GM21381 (cell line): Measurements from ENCODE around the gene ANO10.
"Not testable (repeated sequence)": the region's sequence is repeated elsewhere in the genome, so short reads cannot be mapped to it uniquely, and the experiment has no call there.

Experiments used
- ATAC-seq: cut with Tn5 transposase; IDR thresholded peaks from one replicate; pipeline ENCODE4 v1.9.1; 2021; ENCODE audit warnings: mild to moderate bottlenecking, moderate library complexity; ENCODE audit not compliant: unreplicated experiment

The ANO10 gene

DNA sequence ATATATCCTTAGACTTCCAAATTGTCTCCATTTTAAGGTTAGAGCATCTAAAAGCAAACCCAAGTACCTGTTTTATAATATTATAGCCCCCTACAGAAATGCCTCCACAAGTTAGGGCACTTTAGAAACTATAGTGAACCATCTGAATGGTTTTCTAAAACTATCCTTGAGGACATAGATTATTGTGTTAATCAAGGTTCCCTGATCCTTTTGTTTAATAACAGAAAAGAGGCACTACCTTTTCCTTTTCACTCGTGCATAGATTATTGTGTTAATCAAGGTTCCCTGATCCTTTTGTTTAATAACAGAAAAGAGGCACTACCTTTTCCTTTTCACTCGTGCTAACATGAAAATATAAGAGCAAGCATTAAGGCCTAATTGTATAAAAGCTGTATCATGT lies 143.0 kb downstream of the ANO10 start:
- not testable (repeated sequence) for ATAC-seq

DNA sequence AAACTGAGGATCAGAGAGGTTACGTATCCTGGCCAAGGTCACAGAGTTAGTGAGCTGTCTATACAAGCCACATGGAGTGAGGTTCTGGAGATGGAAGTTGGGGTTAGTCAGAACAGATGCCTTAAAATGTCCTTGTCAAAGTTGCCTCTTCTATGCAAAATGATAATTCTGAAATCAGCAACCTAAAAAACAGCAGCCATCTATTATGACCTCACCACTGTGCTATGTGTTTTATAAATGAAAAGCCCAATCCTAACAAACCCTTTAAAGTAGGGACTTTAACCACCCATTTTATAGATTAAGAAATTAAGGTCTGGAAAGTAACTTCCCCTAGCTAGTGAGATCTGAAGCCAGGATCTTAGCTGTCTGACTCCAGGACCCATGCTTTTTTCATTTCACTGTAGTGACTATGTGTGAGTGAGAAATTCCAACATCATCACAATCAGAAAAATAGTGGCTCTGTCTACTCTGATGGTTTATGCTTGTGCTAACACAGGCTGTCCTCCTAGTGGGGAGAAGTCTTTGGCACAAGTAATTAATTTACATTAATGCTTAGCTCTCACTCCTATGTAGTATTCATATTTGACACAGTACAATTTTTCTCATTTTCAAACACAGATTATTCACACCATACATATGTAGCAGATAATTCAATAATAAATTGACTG lies 143.6 kb downstream of the ANO10 start:
- no peak for ATAC-seq

DNA sequence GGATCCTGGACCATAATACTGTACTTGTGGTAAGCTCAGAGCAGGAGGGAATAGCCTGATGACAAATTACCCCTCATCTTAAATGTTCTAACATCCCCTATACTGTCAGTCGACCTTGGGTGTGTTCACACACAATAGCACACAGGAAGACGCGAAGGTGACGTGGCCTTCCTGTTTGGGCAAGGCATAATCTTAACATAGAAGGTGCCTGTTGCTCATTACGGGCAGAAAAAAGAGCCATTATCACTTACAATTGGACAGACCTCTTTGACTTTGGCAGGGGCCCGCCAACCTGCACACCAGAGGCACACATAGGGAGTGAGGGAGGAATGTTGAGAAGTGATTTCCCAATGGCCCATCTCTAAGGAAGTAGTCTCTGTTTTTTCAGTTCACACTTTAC lies 144.2 kb downstream of the ANO10 start:
- no peak for ATAC-seq

DNA sequence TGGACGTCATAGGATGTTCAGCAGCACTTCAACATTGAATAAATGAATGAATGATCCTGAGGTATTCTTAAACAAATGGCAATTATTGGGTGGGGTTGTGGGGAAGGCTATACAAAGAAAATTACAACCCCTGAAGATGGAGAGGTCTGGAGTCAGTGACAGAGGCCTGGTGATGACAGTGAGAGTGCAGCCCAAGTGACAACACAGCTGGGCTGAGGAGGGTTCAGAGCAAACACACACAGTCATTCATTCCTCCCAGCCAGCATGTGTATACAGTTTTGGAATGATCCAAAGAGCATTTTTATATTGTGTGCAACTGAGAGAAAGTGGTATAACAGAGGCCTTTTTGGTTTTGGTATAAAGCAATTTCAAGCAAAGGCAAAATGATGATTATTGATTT lies 148.1 kb downstream of the ANO10 start:
- ATAC-seq: no peak

DNA sequence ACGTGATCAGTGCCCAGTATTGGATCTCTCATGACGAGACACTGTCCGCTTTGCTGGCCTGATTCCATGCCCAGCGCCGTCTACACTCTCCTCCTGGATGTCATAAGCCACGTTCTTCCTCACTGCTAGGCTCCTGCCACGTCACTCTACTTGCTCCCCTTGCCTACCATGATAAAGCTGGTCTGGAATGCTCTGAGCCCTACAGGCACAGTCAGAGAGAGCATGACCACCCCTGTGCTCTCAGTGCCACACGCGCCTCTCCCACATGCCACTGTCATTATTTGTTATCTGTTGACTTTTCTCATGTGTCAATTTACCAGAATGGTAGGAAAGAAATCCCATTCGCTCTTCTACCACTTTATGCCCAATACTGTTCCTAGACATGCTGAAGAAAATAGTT lies 148.6 kb downstream of the ANO10 start:
- ATAC-seq: no peak

DNA sequence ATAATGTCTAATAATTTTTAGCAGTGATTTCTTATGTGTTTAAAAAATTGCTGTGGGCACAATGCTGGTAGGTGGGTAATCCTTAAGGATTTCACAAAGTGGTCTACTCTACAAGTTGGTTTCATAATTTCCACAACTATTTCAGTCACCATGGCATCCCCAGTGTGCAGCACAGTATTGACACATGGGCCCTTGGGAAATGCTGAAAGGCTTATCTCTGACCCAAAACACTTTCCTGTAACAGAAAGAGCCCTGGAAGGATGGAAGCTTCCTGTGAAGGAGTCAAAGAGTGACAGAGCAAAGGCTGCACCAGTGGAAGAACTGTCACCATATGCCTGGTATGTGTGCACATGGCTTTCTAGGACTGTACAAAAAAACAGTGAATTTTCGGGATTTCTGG lies 153.7 kb downstream of the ANO10 start:
- no peak for ATAC-seq

DNA sequence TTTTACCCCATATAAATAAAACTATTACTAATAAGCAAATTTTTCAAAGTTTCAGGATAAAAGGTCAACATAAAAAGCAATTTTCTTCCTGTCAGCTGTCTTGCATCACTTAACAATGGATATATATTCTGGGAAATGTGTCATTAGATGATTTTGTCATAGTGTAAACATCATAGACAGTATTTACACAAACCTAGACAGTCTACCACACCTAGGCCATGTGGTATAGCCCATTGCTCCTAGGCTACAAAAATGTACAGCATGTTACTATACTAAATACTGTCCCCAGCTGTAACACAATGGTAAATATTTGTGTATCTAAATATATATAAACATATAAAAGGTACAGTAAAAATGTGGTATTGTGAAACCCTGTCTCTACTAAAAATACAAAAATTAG lies 156.7 kb downstream of the ANO10 start:
- ATAC-seq: no peak

DNA sequence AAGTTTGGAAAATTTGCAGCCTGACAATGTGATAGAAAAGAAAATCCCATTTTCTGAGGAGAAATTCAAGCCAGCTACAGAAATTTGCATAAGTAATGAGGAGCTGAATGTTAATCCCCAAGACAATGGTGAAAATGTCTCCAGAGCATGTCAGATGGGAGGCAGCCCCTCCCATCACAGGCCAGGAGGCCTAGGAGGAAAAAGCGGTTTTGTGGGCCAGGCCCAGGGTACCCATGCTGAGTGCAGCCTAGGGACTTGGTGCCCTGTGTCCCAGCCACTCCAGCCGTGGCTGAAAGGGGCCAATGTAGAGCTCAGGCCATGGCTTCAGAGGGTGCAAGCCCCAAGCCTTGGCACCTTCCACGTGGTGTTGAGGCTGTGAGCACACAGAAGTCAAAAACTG lies 159.2 kb downstream of the ANO10 start:
- not testable (repeated sequence) for ATAC-seq

DNA sequence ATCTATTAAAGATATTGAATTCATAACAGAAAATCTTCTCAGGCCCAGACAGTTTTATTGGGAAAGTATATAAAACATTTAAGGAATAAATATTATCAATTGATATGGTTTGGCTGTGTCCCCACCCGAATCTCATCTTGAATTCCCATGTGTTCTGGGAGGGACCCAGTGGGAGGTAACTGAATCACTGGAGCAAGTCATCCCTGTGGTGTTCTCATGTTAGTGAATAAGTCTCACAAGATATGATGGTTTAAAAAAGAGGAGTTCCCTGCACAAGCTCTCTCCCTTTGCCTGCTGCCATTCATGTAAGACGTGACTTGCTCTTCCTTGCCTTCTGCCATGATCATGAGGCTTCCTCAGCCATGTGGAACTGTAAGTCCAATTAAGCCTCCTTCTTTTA lies 160.5 kb downstream of the ANO10 start:
- no peak for ATAC-seq

DNA sequence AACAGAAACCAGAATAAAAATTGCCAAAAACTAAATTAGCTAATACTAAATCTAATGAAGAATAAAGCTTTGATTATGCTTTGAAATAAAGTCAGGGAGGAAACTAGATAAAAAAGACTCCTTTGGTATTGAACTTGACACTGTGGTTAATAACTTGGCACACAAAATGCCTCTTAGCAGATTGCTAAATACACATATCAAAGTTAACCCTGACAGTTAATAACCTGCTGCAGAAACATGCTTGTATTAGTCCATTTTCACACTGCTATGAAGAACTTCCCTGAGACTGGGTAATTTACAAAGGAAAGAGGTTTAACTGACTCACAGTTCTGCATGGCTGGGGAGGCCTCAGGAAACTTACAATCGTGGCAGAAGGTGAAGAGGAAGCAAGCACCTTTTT lies 164.8 kb downstream of the ANO10 start:
- not testable (repeated sequence) for ATAC-seq

DNA sequence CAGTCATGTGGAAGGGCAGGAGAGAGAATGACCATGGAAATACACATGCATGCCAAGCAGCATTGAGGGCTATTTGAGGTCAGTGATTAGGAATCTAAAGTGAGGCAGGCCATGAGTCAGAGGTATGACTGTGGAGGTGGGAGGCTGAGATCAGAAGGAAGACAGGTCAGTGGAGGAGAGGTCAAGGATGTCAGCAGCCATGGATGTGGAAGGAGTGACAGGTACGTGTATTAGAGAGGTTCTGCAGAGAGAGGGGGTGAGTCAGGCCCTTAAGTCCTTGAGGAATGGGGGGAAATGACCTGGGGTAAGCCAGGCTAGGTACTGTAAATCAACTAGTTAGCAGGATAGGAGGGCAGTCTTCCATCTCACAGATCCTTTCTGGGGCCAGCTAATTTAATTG lies 166.6 kb downstream of the ANO10 start:
- ATAC-seq: no peak

DNA sequence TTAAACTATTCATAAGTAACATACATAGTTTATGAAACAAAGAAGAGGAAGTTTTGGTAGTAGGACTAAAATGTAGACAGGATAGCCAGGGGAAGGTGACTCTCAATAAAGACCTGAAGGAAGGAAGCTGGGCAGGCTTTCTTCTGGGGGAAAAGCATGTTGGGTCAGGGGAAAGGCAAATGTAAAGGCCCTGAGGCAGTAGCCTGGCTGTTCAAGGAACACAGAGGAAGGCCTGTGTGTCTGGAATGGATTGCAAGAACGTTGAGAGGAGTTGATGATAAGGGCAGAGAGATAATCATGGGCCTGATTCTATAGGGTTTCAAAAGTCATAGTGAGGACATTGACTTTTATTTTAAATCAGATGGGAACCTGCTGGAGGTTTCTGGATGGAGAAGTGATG lies 167.8 kb downstream of the ANO10 start:
- ATAC-seq: no peak

DNA sequence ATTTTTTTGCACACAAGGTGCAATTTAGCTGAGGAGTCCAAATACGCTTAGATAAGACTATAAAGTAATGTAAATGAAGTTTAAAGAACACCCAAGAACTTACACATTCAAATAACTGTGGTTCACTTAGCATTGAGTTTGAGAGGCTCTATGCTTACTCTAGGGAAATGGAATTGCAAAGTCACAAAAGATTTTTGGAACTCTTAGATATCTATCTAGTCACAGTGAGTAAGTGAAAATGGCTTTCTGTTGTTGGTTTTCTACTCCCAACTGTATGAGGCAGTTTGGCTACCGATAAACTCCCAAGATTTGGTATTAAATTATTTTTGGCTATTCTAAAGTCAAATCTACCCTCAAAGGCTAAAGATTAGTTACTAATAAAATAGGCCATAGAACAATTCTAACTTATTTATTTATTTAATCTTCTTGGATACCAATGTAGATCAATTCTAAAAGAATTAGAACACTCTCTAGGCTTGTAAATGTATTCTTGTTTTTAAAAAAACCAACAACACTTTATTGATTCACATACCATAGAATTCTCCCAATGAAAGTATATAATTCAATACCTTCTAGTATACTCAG lies 170.0 kb downstream of the ANO10 start:
- no peak for ATAC-seq

DNA sequence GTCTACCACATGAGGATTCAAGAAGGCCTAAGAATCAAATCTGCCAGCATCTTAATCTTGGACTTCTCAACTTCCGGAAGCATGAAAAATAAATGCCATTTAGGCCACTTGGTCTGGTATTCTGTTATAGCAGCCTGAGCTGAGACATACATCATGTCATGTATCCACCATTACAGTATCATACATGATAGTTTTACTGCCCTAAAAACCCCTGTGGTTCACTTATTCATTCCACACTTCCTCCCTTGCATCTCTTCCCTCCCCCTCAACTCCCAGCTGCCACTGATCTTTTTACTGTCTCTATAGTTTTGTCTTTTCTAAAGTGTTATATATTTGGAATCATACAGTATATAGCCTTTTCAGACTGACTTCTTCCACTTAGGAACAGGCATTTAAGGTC lies 173.7 kb downstream of the ANO10 start:
- no peak for ATAC-seq

DNA sequence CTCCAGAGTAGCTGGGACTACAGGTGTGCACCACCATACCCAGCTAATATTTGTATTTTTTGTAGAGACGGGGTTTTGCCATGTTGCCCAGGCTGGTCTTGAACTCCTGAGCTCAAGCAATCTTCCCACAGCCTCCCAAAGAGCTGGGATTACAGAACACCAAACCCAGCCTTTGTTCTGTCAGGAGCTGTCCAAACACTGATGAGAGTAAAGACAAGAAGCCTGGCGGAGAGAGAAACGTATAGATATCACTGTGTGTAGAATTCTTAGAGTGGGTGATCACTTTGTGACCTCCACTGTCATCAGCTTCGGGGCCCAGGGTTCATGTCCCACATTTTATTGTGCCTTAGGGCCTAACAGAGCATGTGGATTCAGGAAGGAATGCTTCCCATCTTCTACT lies 176.0 kb downstream of the ANO10 start:
- ATAC-seq: no peak

DNA sequence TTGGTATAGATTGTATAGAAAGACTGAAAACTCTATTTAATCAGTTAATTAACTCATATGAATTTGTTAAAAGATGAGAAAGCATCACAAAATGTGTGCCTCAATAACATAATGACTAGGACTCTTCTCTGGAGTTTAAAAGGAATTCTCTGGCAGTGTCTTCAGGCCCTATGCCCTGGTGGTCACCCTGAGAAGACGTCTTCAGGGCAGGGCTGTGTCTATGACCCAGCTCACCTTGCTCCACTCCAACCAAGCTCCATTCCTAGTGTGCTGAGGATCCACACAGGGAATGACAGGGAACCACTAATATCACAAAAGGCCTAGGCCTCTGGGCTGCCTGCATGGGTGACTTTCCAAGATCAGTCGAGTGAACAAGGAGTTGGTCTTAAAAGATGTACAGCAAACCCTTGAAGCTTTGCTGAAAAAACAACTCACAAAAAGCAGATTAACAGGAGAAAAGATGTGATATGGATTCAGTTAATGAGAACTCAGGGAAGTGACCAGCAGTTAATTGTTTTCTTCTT lies 178.9 kb downstream of the ANO10 start:
- ATAC-seq: no peak

DNA sequence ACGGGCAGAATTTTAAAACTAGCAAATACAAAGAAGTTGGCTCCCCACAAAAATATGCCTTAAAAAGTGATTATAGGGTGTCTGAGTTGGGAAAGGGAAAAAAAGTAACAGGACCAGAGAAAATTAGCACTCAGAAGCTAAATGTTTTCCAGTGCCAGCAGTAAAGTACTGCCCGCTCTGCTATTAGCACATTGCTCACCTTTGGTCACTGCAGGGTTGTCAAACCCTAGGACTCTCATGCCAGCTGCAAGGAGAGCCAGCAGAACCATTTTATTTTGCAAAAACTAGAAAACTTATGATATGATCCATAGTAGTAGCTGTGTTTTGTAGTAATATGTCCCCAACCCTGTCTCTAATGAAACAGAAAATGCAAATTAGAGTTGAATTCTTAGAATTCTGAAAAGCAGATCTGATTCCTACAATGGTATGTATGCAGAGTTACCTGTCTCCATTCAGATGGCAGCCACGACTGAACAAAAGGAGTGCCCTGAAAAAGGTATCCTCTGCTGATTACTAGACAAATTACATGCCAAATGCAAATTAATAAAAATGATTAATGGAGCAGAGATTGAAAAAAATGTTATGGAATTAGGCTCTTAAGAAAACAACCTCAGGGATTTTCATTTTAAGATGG lies 185.2 kb downstream of the ANO10 start:
- no peak for ATAC-seq

DNA sequence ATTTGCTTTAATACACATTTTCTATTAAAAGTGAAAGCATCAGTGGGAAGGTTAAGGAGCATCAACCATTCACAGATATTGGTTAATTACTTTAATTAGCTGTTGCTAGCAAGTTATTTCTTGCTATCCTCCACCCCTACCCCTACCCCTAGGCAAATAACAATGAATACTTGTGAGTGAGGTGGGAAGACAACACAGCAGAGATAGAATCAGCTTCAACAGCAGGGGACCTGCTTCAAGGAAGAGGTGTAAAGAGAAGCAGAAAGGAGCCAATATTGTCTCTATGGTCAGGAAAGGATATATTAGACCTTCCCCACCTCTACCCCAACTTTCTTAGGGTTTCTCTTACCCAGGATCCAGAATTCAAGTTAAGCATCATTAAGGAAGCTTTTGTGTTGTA lies 186.1 kb downstream of the ANO10 start:
- no peak for ATAC-seq

DNA sequence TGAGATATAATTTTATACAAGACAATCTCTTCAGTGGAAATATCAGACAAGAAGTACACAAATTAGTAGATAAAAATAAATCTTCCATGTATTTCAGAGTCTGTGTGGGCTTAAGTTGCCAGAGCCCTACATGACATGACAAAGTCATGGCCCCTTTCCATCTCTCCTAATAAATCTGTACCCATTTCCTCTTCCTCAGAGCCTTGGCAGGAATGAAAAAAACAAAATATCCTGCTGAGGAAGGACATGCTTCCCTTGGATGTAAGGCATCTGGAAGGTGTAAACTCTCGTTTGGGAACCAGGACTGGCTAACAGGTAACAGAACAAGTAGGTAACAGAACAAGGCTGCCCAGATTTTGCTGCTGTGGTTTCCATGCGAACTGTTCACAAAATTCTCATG lies 187.4 kb downstream of the ANO10 start:
- no peak for ATAC-seq

DNA sequence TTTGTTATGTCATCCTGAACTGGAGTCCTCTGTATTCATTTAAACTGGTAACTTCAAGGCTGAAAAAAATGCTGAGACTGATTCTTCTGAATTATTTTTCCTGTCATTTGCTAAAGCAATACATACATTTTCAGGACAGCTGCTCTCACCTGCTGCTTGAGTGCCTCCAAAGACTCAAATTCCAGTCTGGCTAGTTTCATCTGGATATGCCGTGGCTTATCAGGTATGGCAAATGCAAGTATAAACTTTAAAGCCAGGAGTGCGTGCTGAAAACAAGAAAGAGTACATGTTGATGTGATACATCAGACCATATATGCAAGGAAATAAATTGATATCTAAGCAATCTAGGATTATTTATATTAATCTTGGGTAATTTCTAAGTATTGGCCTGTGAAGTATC lies 189.3 kb downstream of the ANO10 start:
- no peak for ATAC-seq

DNA sequence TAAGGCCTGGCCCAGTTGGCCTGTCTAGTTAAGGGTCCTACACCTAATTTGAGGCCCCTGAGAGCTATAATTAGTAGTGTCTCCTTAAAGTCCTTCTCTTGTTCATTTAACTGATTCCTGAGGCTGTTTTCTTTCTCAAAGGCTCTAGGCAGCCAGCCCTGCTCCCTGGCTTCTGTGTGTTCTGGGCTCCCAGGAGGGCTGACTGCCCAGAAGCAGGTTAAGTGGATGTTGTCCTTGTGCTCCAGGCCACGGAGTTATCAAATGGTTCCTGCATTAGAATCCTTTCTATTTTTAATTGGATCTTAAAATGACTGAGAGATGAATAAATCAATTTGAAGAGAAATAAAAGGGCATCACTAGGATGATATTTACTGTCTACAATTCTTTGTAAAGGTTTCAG lies 195.4 kb downstream of the ANO10 start:
- ATAC-seq: no peak

DNA sequence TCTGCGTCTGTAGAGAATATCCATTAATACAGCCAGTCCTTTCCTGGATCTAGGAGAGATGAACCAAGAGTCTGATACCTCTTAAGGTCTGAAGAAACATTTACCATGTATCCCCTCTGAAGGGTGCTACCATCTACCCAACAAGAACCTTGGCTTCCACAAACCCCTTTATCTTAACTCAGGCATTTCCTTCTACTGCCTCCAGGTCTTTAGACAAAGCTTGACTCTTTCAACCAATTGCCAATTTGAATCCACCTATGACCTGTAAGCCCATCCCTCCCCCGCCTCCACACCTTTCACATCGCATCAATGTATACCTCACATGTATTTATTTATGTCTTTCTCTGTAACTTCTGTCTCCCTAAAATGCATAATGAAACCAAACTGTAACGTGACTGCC lies 196.0 kb downstream of the ANO10 start:
- ATAC-seq: no peak
